SW480 (cell line): ENCODE data around the gene MAIP1.

Experiments used
- DNase-seq: peaks from one replicate; pipeline ENCODE4 v3.0.0-alpha.2; 2016; ENCODE audit warnings: low spot score

MAIP1 gene

DNA sequence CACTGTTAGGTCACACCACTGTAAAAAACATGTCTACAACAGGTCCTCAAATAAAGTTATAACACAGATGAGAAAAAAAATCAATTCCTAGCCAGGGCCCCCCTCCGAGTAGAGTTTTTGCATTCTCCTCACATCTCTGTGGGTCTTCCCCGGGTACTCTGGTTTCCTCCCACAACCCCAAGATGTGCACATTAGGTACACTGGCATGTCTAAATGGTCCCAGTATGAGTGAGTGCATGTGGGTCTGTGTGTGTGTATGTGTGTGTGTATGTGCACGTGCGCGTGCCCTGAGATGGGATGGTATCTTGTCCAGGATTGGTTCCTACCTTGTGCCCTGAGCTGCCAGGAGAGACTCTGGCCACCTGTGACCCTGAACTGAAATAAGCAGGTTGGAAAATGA is 5.0 kb upstream of the MAIP1 start:
- no peak for DNase-seq

DNA sequence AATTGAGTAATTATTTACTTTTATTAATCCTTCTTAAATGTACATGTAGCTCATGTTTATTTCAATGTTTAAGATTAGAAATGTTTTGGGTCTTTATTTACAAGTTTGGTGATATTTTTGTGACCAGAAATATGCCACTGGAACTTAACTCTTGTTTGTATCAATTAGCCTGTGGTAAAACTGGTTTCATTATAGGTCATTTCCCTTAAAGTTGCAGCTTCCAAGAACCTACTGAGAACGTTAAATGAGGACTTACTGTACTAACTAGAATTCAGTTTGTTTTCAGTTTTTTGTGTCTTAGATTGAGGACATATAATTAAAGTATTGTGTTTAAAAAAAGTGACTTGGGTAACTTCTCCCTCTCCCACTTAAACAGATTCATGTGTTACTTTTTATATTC is 4.4 kb upstream of the MAIP1 start:
- no peak for DNase-seq

DNA sequence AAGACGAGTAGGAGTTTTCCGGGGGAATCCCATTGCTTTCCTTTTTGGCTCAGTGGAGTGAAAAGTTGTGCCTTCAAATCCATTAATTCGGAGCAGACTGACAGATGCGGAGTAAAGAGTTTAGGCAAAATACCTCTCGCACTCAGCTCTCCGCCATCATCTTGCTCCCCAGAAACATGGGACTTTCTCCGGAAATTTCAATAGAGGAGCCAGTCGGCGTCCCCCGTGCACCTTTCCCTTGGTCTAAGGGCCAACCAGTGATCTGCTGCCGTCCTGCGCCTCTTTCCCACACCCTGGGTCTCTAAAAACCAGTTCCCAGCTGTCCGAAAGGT is 409 bp upstream of the MAIP1 start:
- DNase-seq: no peak

DNA sequence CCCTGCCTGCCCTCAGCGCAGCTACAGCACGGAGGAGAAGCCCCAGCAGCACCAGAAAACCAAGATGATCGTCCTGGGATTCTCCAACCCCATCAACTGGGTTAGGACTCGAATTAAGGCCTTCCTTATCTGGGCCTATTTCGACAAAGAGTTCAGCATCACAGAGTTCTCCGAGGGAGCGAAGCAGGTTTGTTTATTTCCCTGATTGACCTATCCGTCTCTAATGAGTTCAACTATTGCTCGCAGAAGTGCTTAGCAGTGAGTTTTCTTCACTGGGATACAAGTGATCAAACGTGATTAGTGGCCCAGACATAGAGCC is 639 bp downstream of the MAIP1 start:
- DNase-seq: no peak

DNA sequence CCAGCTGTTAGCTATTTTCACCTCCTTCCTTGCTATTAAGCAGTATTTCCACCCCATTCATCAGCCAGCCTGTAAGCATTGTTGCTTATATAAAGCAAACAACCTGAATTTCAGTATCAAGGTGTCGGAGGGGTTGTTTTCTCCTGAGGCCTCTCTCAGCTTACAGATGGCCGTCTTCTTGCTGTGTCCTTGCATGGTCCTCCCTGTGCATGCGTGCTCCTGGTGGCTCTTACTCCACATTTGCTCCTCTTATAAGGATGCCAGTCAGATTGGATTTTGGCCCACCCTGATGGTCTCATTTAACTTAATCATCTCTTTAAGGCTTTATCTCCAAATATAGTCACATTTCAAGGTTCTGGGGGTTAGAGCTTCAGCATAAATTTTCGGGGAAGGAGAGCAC is 2.6 kb downstream of the MAIP1 start:
- DNase-seq: no peak

DNA sequence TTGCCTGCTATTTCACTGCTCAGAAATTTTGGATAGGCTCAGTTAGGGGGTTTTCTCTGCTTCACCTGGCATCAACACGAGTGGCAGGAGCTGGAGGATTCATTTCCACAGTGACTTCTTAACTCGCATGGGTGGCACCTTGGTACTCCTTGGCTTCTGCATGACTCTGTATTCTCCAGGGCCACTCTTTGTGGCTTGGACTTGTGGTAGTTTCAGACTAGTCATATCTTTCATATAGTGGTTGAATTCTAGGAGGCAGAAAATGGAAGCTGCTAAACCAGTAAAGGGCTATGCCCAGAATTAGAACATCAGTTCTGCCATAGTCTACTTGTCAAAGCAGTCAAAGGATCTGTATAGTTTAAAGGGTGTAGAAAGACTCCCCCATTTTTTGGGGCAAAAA is 6.8 kb downstream of the MAIP1 start:
- DNase-seq: no peak

DNA sequence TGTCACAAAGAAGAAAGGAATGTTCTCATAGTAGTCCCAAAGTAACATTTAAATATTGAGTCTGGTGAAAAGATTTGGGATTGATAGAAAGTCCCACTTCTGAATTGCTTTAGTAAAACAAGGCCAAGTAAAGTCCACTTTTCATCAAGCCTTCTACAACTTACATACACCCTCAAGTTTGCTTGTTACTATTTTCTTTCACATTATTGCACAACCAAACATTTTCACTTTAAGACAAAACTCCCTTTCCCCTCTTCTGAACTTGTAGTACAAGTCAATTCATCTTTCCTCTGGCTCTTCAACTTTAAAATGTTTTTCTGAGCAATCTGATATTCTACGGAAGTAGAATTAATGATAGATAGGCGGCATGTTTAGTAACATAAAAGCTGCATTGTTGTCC is 11.0 kb downstream of the MAIP1 start:
- DNase-seq: no peak

DNA sequence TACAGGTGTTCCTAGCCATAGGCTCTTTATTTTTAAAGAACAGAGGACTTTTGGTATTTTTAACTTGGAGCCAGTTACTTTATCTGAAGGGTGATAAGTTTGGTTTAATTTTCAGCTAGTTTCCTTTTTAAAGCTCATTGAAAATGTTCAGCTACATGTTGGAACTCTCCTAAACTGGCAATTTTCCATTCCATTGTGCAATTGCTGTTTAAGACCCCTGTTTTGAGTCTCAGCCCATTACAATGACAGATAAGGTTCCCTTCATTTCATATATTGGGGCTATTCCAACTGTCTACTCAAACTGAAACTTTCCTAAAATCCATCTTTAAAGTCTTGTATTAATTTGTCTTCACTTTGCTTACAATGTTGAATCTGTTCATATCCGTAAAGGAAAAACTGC is 11.6 kb downstream of the MAIP1 start:
- no peak for DNase-seq

DNA sequence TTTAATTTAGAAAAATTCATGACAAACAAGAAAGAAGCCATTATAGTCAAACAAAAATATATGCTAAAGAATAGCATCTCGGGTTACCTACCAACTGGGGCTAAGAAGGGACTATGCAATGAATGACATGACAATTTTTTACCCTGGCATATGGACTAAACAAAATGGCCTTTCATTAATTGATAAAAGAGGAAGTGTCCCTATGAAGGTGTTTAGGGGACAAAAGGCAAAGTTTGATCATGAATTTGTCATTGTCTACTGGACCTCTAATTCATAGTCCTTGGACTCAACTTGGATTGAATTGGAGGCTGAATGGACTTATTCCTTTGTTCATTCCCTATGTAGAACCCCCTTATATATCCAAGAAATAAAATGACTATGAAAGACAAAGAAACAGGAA is 12.7 kb downstream of the MAIP1 start:
- no peak for DNase-seq

DNA sequence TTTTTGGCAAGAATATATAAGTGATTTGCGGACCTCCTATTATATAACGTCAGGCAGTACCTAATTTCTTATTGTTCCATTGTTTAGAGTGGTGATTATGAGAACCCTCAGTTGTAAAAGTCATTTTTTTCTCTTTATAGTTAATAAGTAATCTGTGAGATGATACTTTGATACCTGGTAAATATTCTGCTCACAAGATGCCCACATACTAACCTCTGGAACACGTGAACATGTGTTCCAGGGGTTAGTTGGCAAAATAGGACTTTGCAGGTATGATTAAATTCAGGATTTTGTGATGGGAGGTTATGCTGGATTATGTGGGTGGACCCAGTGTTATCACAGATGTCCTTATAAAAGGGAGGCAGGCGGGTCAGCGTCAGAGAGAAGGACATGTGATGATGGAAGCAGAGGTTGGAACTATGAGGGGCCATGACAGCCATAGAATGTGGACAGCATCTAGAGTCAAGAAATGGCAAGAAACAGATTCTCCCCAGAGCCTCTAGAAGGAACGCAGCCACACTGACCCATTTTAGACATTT is 16.8 kb downstream of the MAIP1 start:
- DNase-seq: no peak

DNA sequence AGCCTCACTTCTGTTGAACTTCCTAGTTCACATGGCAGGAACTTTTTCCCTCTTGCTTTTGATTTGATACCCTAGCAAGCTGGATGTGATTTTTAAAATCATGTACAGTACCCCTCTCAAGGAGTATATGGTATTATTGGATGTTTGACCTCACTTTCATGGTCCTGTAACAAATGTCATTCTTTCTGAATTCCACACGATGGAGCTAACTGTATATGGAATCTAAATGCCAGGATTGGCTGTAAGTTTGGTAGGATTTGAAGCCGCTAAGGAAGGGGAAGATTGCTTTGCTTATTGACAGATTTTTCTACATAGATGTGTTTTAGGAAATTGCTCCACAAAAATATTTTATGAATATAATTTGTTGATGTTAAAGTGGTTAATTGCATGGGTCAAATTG is 18.3 kb downstream of the MAIP1 start:
- DNase-seq: peak; percentile 59

DNA sequence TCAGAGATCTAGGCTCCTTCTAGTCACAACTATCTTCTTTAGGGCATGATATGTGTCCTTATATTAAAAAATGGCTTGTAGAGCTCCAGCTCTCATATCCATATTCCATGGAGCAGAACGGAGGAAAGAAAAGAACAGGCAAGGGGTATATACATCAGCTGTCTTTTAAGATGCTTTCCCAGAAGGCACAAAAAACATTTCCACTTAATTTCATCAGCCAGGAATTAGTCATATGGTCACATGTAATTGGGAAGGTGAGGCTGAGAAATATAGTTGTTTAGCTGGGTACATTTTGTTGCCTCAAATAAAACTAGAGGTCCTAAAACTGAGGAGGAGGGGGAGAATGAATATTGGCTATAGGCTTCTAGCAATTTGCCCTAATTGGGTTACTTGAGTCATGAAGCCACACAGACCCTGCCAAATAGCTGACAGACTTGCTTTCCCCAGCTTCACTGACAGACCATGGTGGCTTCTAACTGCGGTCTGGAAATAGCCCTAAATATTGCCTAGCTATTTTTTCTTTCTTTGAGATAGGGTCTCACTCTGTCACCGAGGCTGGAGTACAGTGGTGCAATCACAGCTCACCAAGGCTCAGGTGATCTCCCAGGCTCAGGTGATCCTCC is 20.0 kb downstream of the MAIP1 start:
- DNase-seq: peak; percentile 65

DNA sequence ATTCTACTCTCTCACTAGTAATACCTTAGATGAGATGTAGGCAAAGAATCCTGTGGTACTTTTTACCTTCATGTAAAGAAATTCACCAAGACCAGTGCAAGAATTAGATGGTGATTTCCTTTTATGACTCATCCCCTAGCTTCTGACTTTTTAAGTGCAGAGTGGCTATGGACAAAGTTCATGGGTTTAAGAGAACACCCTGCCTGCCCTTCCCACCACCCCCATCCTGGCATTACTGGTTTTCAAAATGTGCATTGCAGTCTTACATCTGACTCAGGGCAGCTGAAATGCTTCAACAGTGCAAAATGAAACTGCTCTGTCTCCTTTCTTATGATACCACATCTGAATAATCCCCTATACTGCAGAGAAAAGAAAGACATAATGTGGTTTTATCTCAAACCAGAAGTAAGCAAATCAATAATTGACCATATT is 22.6 kb downstream of the MAIP1 start:
- peak; percentile 36 for DNase-seq

DNA sequence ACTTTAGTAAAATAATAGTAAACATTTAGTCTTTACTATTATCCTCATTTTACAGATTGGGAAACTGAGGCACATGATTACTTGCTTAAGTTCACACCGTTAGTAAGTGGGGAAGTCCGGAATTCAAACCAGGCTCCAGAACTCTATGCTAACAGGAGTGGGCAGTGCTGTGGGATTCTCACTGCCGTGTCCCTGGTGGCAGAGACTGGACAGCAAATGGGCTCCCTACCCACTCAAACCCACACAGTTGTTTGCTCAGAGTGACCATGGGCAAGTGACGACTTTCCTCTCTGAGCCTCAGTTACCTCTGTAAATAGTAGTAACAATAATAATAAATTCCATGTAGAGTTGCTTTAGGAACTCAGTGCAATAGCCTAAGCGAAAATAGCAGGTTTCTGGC is 24.0 kb downstream of the MAIP1 start:
- no peak for DNase-seq

DNA sequence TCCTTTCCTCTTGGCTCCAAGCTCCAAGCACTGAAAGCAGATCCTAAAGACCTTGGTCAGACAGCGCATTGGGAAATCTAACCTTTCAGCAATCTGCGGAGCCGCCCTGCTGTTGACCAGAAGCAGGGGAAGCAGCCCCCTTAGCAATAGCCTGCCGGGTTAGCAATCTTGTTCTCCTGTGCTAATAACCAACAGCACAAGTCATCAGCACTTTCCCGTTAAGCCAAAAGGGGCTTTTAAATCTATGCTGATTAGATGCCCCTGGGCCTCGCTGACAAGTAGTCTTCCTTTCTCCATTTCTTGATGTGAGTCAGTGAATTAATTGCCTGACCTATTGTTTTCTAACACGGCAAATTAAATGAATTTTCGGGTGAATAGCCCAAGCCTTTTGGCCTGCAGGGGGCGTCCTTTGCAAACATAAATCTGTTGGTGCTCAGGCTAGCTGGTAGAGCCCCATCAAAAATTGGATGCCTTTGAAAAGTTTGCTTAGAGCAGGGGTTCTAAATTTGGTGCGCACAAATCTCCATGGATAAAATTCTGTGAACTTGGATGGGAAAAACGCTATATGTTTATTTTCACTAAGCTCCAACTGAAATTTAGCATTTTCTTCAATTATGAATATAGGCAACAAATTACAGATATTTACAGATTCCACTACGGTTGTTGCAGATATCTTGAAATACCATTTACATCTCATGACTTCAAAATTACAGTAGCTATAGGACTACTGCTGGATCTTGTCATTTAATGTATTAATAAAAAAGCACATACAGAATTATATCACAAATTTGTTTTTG is 24.6 kb downstream of the MAIP1 start:
- peak; percentile 49 for DNase-seq

DNA sequence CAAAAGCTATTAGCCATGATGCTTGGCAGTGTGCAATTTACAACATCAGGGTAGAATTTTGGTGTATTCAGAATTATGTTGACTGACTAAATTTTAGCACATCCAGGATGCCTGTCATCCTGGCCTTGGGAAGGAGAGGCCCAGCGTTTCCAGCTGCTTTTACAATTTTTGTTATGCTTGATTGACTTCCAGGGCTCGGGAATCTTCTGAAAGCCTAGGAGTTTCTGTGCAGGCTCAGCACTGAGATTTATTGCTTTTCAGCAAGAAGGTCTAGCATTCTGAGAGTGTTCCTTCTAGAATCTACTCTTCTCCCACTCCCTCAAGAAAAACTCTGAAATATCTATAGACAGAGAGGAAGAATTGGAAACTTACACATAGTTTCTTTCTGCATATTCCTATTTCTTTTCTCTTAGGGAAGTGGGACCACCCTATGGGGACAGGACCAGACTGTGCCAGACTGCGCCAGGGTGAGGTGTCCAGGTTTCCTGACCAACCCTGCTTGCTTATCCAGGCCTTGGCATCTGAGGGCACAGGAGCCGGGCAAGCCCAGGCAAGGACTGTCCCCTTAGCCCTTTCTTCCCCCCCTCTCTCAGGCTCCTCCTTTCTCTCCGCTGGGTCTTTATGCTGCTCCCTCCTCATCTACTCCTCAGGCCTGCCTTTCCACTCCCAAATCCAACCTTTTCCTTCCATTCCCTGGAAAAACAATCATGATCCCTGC is 26.9 kb downstream of the MAIP1 start:
- DNase-seq: no peak

DNA sequence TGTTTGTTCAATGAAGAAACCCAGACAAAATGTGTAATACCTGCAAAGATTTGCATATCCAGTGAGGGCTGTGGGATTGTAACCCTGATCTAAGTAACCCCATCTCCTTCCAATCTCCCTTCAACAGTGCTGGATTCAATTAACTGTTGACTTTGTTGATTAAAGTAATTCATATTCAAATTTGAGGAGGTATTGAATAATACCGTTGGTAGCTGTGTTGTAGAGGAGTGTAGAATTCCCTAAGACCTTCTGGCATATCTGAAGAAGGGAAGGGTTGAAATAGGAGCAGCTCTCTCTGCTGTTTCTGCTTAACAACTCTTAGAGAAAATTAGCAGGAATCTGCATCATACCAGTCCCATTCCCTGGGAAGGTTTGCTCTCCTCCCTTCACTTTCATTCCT is 28.2 kb downstream of the MAIP1 start:
- DNase-seq: no peak

DNA sequence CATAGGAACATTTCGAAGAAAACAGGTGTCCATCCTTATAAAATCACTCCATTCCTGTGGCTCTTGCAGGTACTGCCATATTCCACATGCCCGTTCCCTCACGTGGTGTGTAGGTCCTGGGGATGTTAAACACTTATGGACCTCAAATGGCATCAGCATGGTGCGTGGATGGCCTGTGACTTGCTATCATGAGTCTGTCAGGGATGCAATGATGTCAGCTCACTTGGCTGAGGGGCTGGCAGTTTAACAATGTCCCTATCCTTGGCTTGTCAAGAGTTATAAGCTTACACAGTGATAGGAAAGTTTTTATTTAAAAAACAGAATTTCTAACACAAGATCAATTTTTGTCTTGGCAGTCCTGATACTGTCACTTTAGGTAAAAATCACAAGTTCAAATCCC is 28.8 kb downstream of the MAIP1 start:
- no peak for DNase-seq

DNA sequence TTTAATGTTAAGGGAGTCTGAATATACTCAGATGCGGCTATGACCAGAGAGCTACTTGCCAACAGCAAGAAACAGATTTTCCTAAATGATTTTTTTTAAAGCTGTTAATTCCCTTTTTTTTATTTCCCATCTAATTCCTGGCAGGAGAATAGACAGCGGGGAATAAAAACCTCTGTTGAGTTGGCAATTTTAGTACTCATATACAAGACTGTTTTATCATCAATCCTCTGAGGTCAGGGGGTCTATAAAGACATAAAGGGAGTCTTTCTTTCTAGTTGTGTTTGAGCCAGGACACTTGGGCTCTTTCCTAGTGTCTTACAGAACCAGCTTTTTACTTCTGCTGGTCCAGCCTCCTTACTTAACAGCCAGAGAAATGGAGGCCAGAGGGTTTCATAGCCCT is 29.4 kb downstream of the MAIP1 start:
- DNase-seq: no peak

DNA sequence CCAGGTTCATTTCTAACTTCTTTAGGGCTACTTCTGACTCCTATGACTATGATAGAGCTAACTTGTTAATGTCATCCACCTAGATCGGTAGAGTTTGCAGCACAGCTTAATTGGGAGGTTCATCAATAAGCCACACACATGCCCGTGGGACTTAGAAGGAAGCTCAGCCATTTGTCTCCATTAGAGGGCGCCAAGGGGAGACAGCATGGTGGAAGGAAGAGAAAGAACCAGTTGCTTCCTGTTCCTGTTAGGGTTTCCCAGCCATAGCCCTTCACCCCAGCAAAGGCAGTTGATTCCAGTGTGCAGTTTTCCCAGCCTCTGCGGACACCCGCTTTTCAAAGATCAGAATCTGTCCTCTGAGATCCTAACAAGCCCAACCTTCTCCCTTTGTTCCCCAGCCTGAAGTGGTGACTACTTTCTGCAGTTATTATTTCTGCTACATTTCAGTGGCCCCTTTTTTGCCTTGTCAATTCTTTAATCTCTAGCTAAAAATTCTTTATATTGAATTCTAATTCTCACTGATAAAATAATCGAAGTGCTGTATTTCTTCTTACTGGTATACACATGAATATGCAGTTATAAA is 30.3 kb downstream of the MAIP1 start:
- peak; percentile 60 for DNase-seq

DNA sequence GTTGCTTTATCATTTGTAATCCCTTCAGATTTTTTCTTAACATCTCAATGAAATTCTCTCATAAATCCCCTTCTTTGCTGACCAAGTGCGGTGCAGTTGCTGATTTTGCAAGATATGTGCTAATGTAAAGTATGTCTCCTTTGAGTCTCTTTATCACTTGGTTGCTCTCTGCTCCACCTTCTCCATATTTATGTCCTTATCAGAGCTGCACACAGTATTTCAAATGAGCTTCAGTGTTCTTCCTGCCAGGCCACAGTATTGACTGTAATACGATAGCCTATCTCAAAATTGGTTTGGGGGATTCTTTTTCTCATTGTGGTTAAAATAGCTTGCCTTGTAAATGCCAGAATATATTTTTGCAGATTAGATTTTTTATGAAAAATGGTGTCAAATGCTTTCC is 32.2 kb downstream of the MAIP1 start:
- DNase-seq: no peak

DNA sequence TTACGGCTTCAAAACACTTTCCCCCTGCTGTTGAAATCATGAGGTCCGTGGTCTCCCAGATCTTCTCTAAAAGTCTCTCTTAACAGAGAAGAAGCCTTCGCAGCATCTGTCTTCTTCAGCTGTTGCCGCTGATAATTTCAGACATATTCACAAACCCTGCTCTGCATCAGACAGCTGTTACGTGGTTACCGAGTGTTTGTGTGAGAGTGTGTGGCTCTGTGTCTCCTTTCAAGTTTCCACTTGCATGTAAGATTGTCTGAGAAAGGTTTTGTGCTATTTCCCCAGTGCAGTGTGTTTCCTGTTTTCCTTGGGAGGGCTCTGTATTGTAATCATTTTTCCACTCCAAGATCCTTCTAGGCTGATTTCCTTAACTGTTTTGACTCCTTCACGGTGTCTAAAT is 32.8 kb downstream of the MAIP1 start:
- DNase-seq: no peak

DNA sequence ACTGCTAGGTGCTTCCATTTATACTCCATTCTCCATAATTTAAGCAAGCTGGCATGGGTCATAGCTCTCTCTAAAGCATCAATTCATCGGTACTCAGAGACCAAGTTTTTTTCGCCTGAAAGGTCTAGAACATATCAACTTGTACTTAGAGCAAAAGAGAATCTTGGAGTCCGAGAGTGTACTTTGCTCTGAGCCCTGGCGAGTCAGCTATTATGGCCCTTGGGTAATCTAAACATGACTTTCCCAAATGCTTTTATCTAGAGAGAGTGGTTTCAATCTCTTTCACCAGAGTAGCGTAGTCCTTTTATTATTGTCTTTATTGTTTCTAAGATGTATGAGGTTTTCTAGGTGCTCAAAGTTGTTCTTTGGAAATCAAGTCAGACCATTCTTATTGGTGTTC is 34.4 kb downstream of the MAIP1 start:
- DNase-seq: no peak
